ENCODE data around the gene AMN1.
"Not testable (repeated sequence)": the region's sequence is repeated elsewhere in the genome, so short reads cannot be mapped to it uniquely, and the experiment has no call there.

Gene AMN1

DNA sequence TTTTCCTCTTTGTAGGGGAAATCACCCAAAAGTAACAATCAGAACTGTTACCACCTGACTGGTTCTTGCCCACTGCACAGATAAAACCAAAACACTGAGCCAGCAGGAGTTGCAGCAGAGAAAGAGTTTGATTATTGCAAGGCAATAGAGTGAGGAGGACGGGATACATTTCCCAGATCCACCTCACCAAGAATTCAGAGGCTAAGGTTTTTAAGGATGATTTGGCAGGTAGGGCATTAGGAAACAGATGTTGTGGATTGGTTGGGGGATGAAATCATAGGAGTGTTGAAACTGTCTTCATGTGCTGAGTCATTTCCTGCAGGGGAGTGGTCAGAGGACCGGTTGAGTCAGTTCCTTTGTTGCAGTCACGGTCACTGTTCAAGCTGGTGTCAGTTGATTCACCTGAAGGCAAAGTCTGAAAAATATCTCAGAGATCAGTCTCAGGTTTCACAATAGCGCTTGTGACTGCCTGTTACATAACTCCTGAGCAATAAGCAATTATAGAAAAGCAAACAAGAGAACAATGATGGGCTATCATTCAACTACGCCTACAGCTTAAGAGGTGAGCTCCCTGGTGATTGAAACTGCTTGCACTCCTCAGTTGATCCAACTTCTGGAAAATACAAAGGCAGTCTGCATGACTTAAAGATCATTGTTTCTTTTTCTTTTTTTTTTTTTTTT is 20.3 kb upstream of the AMN1 start:
- Mint-ChIP-seq H3K4me1 (ENCODE audit: low read depth) (peaks cover 75% of the 10 kb centered on the region), H3K27me3 (no peaks in the 10 kb centered on the region), H3K9me3 (no peaks in the 10 kb centered on the region), H3K4me3 (peak overlapping the region; percentile 49), H3K36me3 (ENCODE audit: low read depth) (peaks cover 10% of the 10 kb centered on the region), H3K27ac (peak overlapping the region; percentile 84)
- intact Hi-C loops (cut with micrococcal nuclease) = loop anchor here (1.0 kb wide), 1 partner anchor 20 kb away; the partner anchor contains the start of gene AMN1

DNA sequence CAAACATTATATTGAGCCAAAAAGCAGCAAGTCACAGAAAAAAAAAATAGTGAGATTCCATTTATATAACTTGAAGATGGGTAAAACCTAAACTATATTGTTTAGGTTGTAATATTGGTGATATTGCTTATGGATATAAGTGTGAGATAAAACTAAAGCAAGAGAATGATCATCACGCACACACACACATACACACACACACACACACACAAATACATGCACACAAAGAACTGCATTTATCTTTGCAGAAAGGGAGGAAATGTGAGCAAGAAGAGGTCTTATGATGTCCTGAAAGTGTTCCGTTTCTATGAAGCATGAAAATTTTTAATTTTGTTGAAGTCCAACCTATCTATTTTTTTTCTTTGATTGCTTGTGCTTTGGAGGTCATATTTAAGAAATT is 16.4 kb upstream of the AMN1 start:
- Mint-ChIP-seq H3K9me3 (no peaks in the 10 kb centered on the region), H3K27ac (peak overlapping the region; percentile 84), H3K36me3 (ENCODE audit: low read depth) (peaks cover 4% of the 10 kb centered on the region), H3K4me1 (ENCODE audit: low read depth) (peaks cover 75% of the 10 kb centered on the region), H3K4me3 (no peak overlapping the region), H3K27me3 (no peaks in the 10 kb centered on the region)
- intact Hi-C loops (cut with micrococcal nuclease) = no loop called here

GRCh38 chr12:31744363-31744762 is 15.5 kb upstream of the AMN1 start:
- H3K9me3 Mint-ChIP-seq; H3K36me3 Mint-ChIP-seq (ENCODE audit: low read depth); H3K27me3 Mint-ChIP-seq; H3K4me3 Mint-ChIP-seq; intact Hi-C loops (cut with micrococcal nuclease): not testable (repeated sequence)
- Mint-ChIP-seq H3K27ac (peak overlapping the region; percentile 16), H3K4me1 (ENCODE audit: low read depth) (peaks cover 69% of the 10 kb centered on the region)

DNA sequence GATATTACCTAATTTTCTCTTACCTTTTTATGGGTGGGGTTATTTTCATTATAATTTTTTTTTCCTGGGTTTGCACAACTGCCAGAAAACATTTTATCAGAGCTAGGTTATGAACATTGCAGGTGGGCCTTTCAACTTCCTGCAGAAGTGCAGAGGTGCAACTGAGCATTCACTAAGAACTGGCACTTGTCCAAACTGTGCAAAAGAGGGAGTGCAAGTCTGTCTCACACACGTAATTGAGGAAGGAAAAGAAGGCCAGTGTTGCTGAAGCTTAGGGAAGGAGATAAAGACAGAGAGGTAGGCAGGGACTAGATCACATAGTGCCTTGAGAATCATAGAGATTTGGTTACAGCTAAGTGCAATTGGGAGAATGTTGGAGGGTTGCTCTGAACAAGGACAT is 14.1 kb upstream of the AMN1 start:
- Mint-ChIP-seq H3K4me3 (no peak overlapping the region), H3K4me1 (ENCODE audit: low read depth) (peaks cover 72% of the 10 kb centered on the region), H3K9me3 (no peaks in the 10 kb centered on the region), H3K27me3 (no peaks in the 10 kb centered on the region), H3K36me3 (ENCODE audit: low read depth) (no peaks in the 10 kb centered on the region), H3K27ac (peak overlapping the region; percentile 16)
- intact Hi-C loops (cut with micrococcal nuclease) = no loop called here

- H3K9me3 Mint-ChIP-seq = no peaks in the 10 kb centered on the region
- no peaks in the 10 kb centered on the region for H3K27me3 Mint-ChIP-seq
- H3K4me1 Mint-ChIP-seq (ENCODE audit: low read depth) = peaks cover 68% of the 10 kb centered on the region
- H3K36me3 Mint-ChIP-seq (ENCODE audit: low read depth) = no peaks in the 10 kb centered on the region
- intact Hi-C loops (cut with micrococcal nuclease) = no loop called here
- peak overlapping the region; percentile 20 for H3K27ac Mint-ChIP-seq
- H3K4me3 Mint-ChIP-seq = no peak overlapping the region
Observed at GRCh38 chr12:31740628-31741027, 11.8 kb upstream of the AMN1 start.

DNA sequence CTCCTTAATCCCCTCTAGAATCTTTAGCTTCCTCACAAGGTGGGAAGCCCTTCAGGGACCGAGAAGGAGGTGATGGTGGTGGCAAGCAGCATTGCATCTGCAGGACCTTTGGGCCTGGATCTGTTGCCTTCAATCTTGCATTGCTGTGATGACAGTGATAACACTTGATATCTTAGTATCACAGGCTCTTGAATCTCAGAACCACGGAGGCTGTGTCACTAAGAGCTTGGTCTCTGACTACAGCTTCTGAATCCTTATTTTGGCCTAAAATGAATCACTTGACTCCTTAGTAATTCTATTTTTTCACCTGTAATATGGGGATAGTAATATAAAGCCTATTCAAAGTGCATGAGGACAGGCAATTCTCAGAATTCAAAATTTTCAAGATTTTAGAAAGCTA is 8.9 kb upstream of the AMN1 start:
- Mint-ChIP-seq H3K9me3 (peaks cover 6% of the 10 kb centered on the region), H3K27ac (no peak overlapping the region), H3K27me3 (no peaks in the 10 kb centered on the region), H3K36me3 (ENCODE audit: low read depth) (no peaks in the 10 kb centered on the region), H3K4me3 (no peak overlapping the region), H3K4me1 (ENCODE audit: low read depth) (peaks cover 64% of the 10 kb centered on the region)
- intact Hi-C loops (cut with micrococcal nuclease) = no loop called here

- H3K27ac Mint-ChIP-seq = no peak overlapping the region
- intact Hi-C loops (cut with micrococcal nuclease) = no loop called here
Observed at GRCh38 chr12:31737345-31737744, 8.5 kb upstream of the AMN1 start.

GRCh38 chr12:31736472-31736871 is 7.7 kb upstream of the AMN1 start:
- H3K27me3 Mint-ChIP-seq = no peaks in the 10 kb centered on the region
- peaks cover 66% of the 10 kb centered on the region for H3K4me1 Mint-ChIP-seq (ENCODE audit: low read depth)
- intact Hi-C loops (cut with micrococcal nuclease) = no loop called here
- no peaks in the 10 kb centered on the region for H3K36me3 Mint-ChIP-seq (ENCODE audit: low read depth)
- no peak overlapping the region for H3K4me3 Mint-ChIP-seq
- H3K27ac Mint-ChIP-seq = no peak overlapping the region
- H3K9me3 Mint-ChIP-seq = peaks cover 9% of the 10 kb centered on the region

More at GRCh38 chr12:31737345-31737744, 8.5 kb upstream of the AMN1 start:
- no peaks in the 10 kb centered on the region for H3K36me3 Mint-ChIP-seq (ENCODE audit: low read depth)
- peaks cover 9% of the 10 kb centered on the region for H3K9me3 Mint-ChIP-seq
- no peak overlapping the region for H3K4me3 Mint-ChIP-seq
- peaks cover 64% of the 10 kb centered on the region for H3K4me1 Mint-ChIP-seq (ENCODE audit: low read depth)
- H3K27me3 Mint-ChIP-seq = no peaks in the 10 kb centered on the region

GRCh38 chr12:31733549-31734432 is 5.0 kb upstream of the AMN1 start:
- H3K27me3 Mint-ChIP-seq; H3K9me3 Mint-ChIP-seq; intact Hi-C loops (cut with micrococcal nuclease); H3K4me3 Mint-ChIP-seq: not testable (repeated sequence)
- peaks cover 22% of the 10 kb centered on the region for H3K36me3 Mint-ChIP-seq (ENCODE audit: low read depth)
- peaks cover 64% of the 10 kb centered on the region for H3K4me1 Mint-ChIP-seq (ENCODE audit: low read depth)
- peak overlapping the region; percentile 72 for H3K27ac Mint-ChIP-seq

DNA sequence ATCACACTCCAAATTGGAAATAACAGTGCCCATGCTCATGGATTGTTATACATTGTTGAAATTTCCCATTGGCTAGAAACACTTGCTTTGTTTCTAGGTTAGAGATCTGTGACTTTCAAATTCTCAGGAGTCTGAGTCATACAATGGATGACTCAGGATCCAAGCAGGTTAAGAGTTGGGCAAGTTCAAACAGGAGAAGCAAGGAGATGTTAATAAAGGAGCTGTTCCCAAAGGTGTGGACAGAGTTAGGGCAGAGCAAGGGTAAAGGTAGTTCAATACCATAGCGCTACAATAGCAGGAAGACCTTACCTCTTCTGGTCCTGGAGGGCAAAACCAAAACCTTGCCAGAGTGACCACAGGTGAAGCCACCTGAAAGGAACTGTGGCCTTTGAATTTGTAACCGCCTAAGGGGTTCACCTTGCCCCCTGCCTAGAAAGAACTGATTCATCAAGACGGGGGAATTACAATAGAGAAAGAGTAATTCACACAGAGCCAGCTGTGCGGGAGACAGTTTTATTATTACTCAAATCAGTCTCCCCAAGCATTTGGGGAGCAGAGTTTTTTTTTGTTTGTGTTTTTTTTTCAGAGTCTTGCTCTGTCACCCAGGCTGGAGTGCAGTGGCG is 4.2 kb upstream of the AMN1 start:
- H3K27ac Mint-ChIP-seq = peak overlapping the region; percentile 72
- intact Hi-C loops (cut with micrococcal nuclease) = no loop called here

DNA sequence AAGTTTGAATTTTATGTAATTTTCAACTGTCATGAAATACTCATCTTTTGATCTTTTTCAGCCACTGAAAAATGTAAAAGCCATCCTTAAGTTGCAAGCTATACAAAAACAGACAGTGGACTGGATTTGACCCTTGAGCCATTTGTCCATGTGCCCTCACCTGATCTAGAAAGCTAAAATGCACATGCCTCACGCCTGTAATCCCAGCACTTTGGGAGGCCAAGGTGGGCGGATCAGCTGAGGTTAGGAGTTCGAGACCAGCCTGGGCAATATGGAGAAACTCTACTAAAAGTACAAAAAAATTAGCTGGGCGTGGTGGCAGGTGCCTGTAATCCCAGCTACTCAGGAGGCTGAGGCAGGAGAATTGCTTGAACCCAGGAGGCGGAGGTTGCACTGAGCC is 2.4 kb upstream of the AMN1 start:
- Mint-ChIP-seq H3K27ac (peak overlapping the region; percentile 66), H3K4me1 (ENCODE audit: low read depth) (peaks cover 69% of the 10 kb centered on the region), H3K36me3 (ENCODE audit: low read depth) (peaks cover 22% of the 10 kb centered on the region)
- H3K9me3 Mint-ChIP-seq; intact Hi-C loops (cut with micrococcal nuclease); H3K27me3 Mint-ChIP-seq; H3K4me3 Mint-ChIP-seq: not testable (repeated sequence)

More for the DNA sequence above, 4.2 kb upstream of the AMN1 start:
- Mint-ChIP-seq H3K4me3 (no peak overlapping the region), H3K36me3 (ENCODE audit: low read depth) (peaks cover 22% of the 10 kb centered on the region), H3K9me3 (peaks cover 9% of the 10 kb centered on the region), H3K4me1 (ENCODE audit: low read depth) (peaks cover 61% of the 10 kb centered on the region), H3K27me3 (no peaks in the 10 kb centered on the region)

- intact Hi-C loops (cut with micrococcal nuclease) = loop anchor here (1.0 to 2.0 kb wide), 3 partner anchors 15 to 43 kb away; no protein-coding TSS in a partner anchor
- Mint-ChIP-seq H3K4me3 (peak overlapping the region; percentile 80), H3K4me1 (ENCODE audit: low read depth) (peaks cover 73% of the 10 kb centered on the region), H3K27me3 (no peaks in the 10 kb centered on the region), H3K27ac (peak overlapping the region; percentile 88), H3K9me3 (peaks cover 9% of the 10 kb centered on the region), H3K36me3 (ENCODE audit: low read depth) (peaks cover 22% of the 10 kb centered on the region)
Observed at GRCh38 chr12:31729705-31730104, 884 bp upstream of the AMN1 start.

DNA sequence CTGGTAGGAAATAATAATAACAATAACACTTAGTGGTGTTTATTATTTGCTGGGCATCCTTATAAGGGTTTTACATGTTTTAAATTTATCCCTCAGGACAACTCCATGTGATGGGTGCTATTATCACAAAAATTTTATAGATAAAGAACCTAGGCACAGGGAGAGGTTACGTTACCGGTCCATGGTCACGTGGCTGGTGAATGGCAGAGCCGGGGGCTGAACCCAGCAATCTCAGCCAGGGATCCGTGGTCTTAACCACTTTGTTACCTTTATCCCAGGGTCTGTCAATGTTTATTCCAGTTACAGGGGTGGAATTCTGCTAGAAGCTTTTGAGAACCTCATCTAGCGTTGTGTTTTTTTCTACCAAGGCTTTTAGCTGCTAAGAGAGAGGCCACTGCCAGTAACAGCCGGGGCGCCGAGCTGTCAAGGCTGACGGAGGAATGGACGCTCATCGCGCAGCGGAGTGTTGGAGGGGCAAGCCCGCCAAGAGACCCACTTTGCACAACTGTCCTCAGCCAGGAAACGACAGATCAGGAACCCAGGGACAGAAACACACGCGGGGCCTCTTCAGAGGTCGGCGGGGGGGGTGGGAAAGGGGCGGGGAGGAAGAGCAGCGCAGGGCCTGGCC is 418 bp downstream of the AMN1 start:
- H3K4me3 Mint-ChIP-seq = peak overlapping the region; percentile 80
- peaks cover 22% of the 10 kb centered on the region for H3K36me3 Mint-ChIP-seq (ENCODE audit: low read depth)
- intact Hi-C loops (cut with micrococcal nuclease) = loop anchor here (2.0 kb wide), 2 partner anchors 14 to 42 kb away; no protein-coding TSS in a partner anchor
- peaks cover 9% of the 10 kb centered on the region for H3K9me3 Mint-ChIP-seq
- peak overlapping the region; percentile 88 for H3K27ac Mint-ChIP-seq
- no peaks in the 10 kb centered on the region for H3K27me3 Mint-ChIP-seq
- H3K4me1 Mint-ChIP-seq (ENCODE audit: low read depth) = peaks cover 72% of the 10 kb centered on the region

Measured in dendritic cell treated with granulocyte-macrophage colony-stimulating factor and Interleukin-4, amounts not matched to agents 40 ng/mL and 50 ng/mL, for 4 days (primary cell).